Esophagus mucosa (tissue), 1 donor: ENCODE data around the gene C4BPB. TPM values are rescaled to one million over a fixed set of nuclear protein-coding genes. Genes with fewer than 3 reads are reported as not detected.

Source experiments
- total RNA-seq: library from RNA; stranded (reverse); gene quantifications from one replicate; pipeline ENCODE4 v1.2.4, GENCODE V29; 2023
- donor health status: DM: yes; HTN: yes; CAD: no.

The C4BPB gene
- total RNA-seq, 1 donor from 2014 or later = not detected

Other genes with a start within 250 kb of the C4BPB start
- gene IL20, start 223.2 kb upstream of the C4BPB start, total RNA-seq = not detected
- 0.12 TPM for gene IL24, start 191.4 kb upstream of the C4BPB start, total RNA-seq
- 2.9 TPM for gene FCMR, start 166.9 kb upstream of the C4BPB start, total RNA-seq
- gene PIGR, start 142.4 kb upstream of the C4BPB start, total RNA-seq = 35.4 TPM
- 0.08 TPM for gene FCAMR, start 118.4 kb upstream of the C4BPB start, total RNA-seq
- 62.2 TPM for gene C1orf116, start 56.1 kb upstream of the C4BPB start, total RNA-seq
- gene YOD1, start 37.7 kb upstream of the C4BPB start, total RNA-seq = 14.4 TPM
- gene PFKFB2, start 35.6 kb upstream of the C4BPB start, total RNA-seq = 20.3 TPM
- gene C4BPA, start 15.4 kb downstream of the C4BPB start, total RNA-seq = 0.24 TPM
- 54.1 TPM for gene CD55, start 232.8 kb downstream of the C4BPB start, total RNA-seq